ENCODE measurements around the gene CSDE1.

The CSDE1 gene

GRCh38 chr1:114668373-114668772 lies 89.4 kb downstream of the CSDE1 start:
- H3K4me3 ChIP-seq (ENCODE audit: insufficient read depth, low read length, poor library complexity, severe bottlenecking), result no peak overlapping the region
- no peaks in the 10 kb centered on the region for H3K79me2 ChIP-seq (ENCODE audit: insufficient read depth, low read length)
- no peaks in the 10 kb centered on the region for H3K9me2 ChIP-seq (replicated peaks; ENCODE audit: insufficient read depth, low read length)
- H3K9ac ChIP-seq (ENCODE audit: low read length), result no peak overlapping the region
- H3K27ac ChIP-seq (ENCODE audit: low read depth, low read length), result no peak overlapping the region
- H4K20me1 ChIP-seq (ENCODE audit: low read depth, low read length), result no peaks in the 10 kb centered on the region
- no peak overlapping the region for H2AFZ ChIP-seq (ENCODE audit: low read depth, low read length, severe bottlenecking)
- no peaks in the 10 kb centered on the region for H3K9me3 ChIP-seq (ENCODE audit: insufficient read depth, low read length)
- no peaks in the 10 kb centered on the region for H3K36me3 ChIP-seq (ENCODE audit: low read length)
- no peaks in the 10 kb centered on the region for H3F3A ChIP-seq (ENCODE audit: insufficient read depth)
- no peak for TF ChIP-seq CTCF (IDR thresholded peaks at IDR 0.05; ENCODE audit: insufficient read depth, low read length, poor library complexity, severe bottlenecking)
- no peak for TF ChIP-seq EZH2phosphoT487 (conservative IDR thresholded peaks at IDR 0.05; ENCODE audit: low read length)
- no peak overlapping the region for H3K4me2 ChIP-seq (ENCODE audit: low read depth, low read length, poor library complexity, severe bottlenecking)
- no peaks in the 10 kb centered on the region for H3K27me3 ChIP-seq (ENCODE audit: low read length)

DNA sequence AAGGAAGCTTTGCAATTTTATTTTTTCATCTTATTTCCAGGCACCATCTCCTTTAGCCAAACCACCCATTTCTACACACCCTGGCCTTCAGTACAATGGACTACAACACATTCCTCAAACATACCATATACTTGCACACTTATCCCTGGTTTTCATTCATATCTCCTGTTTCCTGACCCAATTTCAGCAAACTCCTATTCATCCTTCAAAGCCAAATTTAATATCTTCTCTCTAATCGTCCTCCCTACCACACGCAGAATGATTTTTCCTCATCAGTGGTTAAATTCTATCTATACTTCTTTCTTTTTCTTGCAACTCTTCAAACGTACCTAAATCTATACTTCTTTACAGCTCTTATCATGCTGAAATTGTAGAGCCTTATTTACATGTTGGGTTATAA lies 90.8 kb downstream of the CSDE1 start:
- H2AFZ ChIP-seq (ENCODE audit: low read depth, low read length, severe bottlenecking), result no peak overlapping the region
- H3K4me2 ChIP-seq (ENCODE audit: low read depth, low read length, poor library complexity, severe bottlenecking), result no peak overlapping the region
- no peaks in the 10 kb centered on the region for H3K79me2 ChIP-seq (ENCODE audit: insufficient read depth, low read length)
- no peak overlapping the region for H3K27ac ChIP-seq (ENCODE audit: low read depth, low read length)
- no peaks in the 10 kb centered on the region for H3K9me3 ChIP-seq (ENCODE audit: insufficient read depth, low read length)
- H3K9ac ChIP-seq (ENCODE audit: low read length), result no peak overlapping the region
- H3K36me3 ChIP-seq (ENCODE audit: low read length), result no peaks in the 10 kb centered on the region
- no peaks in the 10 kb centered on the region for H3K9me2 ChIP-seq (replicated peaks; ENCODE audit: insufficient read depth, low read length)
- H3F3A ChIP-seq (ENCODE audit: insufficient read depth), result no peaks in the 10 kb centered on the region
- H3K4me3 ChIP-seq (ENCODE audit: insufficient read depth, low read length, poor library complexity, severe bottlenecking), result no peak overlapping the region
- H3K27me3 ChIP-seq (ENCODE audit: low read length), result no peaks in the 10 kb centered on the region
- TF ChIP-seq EZH2phosphoT487 (conservative IDR thresholded peaks at IDR 0.05; ENCODE audit: low read length), result no peak
- no peak for TF ChIP-seq CTCF (IDR thresholded peaks at IDR 0.05; ENCODE audit: insufficient read depth, low read length, poor library complexity, severe bottlenecking)
- no peaks in the 10 kb centered on the region for H4K20me1 ChIP-seq (ENCODE audit: low read depth, low read length)

All from SU-DHL-6 (cell line).